OCI-LY7 (cell line): ENCODE measurements around the gene VRK3. TPM values are rescaled to one million over a fixed set of nuclear protein-coding genes. Genes with fewer than 3 reads are reported as not detected.

ENCODE experiments used
- BruUV-seq: library from RNA; stranded (reverse); fragments of 400-500 nt; replicated peaks from 2 replicates; lab custom pipeline; 2021; lab: Mats Ljungman, UMichigan
- CTCF ChIA-PET: fragments of 300-600 bp; sonication (Branson Sonifier 250); formaldehyde crosslinking; loops from one replicate; lab custom pipeline; 2022; ENCODE audit warnings: antibody characterized with exemption; ENCODE audit not compliant: unreplicated experiment; lab: Charles Lee
- POLR2A ChIA-PET: fragments of 300-600 bp; sonication (Branson Sonifier 250); formaldehyde crosslinking; loops from one replicate; lab custom pipeline; 2022; ENCODE audit warnings: antibody characterized with exemption; lab: Charles Lee
- DNase-seq: peaks from one replicate; pipeline ENCODE4 v3.0.0-alpha.2; 2015; ENCODE audit warnings: low spot score
- H2AFZ ChIP-seq: fragments of 200-600 bp; sonication (generic), shearing (Covaris generic); 2 replicates; pipeline ENCODE4 v1.6.1; 2014; ENCODE audit warnings: mild to moderate bottlenecking, antibody characterized with exemption, low read length, moderate library complexity
- H3K27ac ChIP-seq: fragments of 200-600 bp; sonication (generic); 2 replicates; pipeline ENCODE4 v1.5.1; 2014; ENCODE audit warnings: mixed run types, low read depth, mild to moderate bottlenecking, moderate library complexity, low read length, inconsistent platforms; ENCODE audit not compliant: poor library complexity, severe bottlenecking
- H3K36me3 ChIP-seq: fragments of 200-600 bp; sonication (generic); 2 replicates; pipeline ENCODE4 v1.6.1; 2014; ENCODE audit warnings: mild to moderate bottlenecking, antibody characterized with exemption, low read length, moderate library complexity, mixed read lengths; ENCODE audit not compliant: insufficient read depth
- H3K4me1 ChIP-seq: fragments of 200-600 bp; sonication (generic); 2 replicates; pipeline ENCODE4 v1.5.1; 2014; ENCODE audit warnings: mild to moderate bottlenecking, low read length; ENCODE audit not compliant: insufficient read depth, poor library complexity, severe bottlenecking
- H3K4me2 ChIP-seq: fragments of 200-600 bp; sonication (generic); 2 replicates; pipeline ENCODE4 v1.6.1; 2014; ENCODE audit warnings: mild to moderate bottlenecking, low read length
- H3K4me3 ChIP-seq: fragments of 200-600 bp; sonication (generic); 2 replicates; pipeline ENCODE4 v1.5.1; 2014; ENCODE audit warnings: mild to moderate bottlenecking, low read depth, low read length; ENCODE audit not compliant: poor library complexity, severe bottlenecking
- H3K79me2 ChIP-seq: fragments of 200-600 bp; sonication (generic); 2 replicates; pipeline ENCODE4 v1.6.1; 2016; ENCODE audit warnings: low read depth, mild to moderate bottlenecking, low read length, moderate library complexity, mixed read lengths; ENCODE audit not compliant: insufficient read depth
- H3K9me2 ChIP-seq: fragments of 200-600 bp; sonication (generic); 2 replicates; pipeline ENCODE4 v1.6.1; 2016; ENCODE audit warnings: mild to moderate bottlenecking, low read length, mixed read lengths; ENCODE audit not compliant: insufficient read depth
- H3K9me3 ChIP-seq: fragments of 200-600 bp; sonication (generic); 2 replicates; pipeline ENCODE4 v1.6.1; 2014; ENCODE audit warnings: mild to moderate bottlenecking, mixed run types, low read length, mixed read lengths
- H4K20me1 ChIP-seq: fragments of 200-600 bp; sonication (generic); 2 replicates; pipeline ENCODE4 v1.6.1; 2014; ENCODE audit warnings: mild to moderate bottlenecking, antibody characterized with exemption, low read length, moderate library complexity, mixed read lengths; ENCODE audit not compliant: insufficient read depth
- EZH2phosphoT487 ChIP-seq: fragments of 200-600 bp; sonication (generic); IDR thresholded peaks from 2 replicates; pipeline ENCODE4 v1.6.1; 2018; ENCODE audit warnings: low read depth, borderline replicate concordance, mild to moderate bottlenecking, mixed run types, antibody characterized with exemption, low read length, moderate library complexity, mixed read lengths
- intact Hi-C: fragments of 100-400 bp; cut with micrococcal nuclease; formaldehyde crosslinking; loops from one replicate; pipeline ENCODE4 v1.10.0; 2022; ENCODE audit not compliant: unreplicated experiment
- total RNA-seq, 2 experiments: library from RNA; depleted of rRNA in 1 of 2; stranded (reverse); fragments of >200 nt in 1 of 2; shearing (Covaris generic) in 1 of 2; gene quantifications; 2 replicates each; pipeline ENCODE4 v1.2.3, GENCODE V29; 2014 to 2022
- TF ChIP-seq, protein P1 (sequence below): fragments of 200-600 bp; sonication (generic); conservative IDR thresholded peaks from 2 replicates; pipeline ENCODE4 v1.5.1; 2014; ENCODE audit warnings: mild to moderate bottlenecking, antibody characterized with exemption, low read length, moderate library complexity, mixed read lengths

VRK3 gene
- total RNA-seq, 2 experiments from 2014 or later: 39.9 to 47.3 TPM

DNA sequence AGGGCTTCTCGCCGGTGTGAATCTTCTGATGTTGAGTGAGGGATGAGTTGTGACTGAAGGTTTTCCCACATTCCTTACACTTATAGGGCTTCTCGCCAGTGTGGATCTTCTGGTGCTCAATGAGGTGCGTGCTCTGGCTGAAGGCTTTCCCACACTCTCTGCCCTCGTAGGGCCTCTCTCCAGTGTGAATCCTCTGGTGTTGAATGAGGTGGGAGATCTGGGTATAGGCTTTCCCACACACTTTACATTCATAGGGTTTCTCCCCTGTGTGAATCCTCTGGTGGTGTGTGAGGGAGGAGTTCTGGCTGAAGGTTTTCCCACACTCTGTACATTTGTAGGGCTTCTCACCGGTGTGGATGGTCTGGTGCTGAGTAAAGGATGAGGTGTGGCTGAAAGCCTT is 33.9 kb upstream of the VRK3 start:
- no TSS peak for BruUV-seq
- ChIA-PET CTCF (no interaction called here), POLR2A (no interaction called here)
- Histone ChIP-seq H3K36me3 (no peaks in the 10 kb centered on the region), H4K20me1 (no peaks in the 10 kb centered on the region), H3K9me2 (no peaks in the 10 kb centered on the region), H2AFZ (no peak overlapping the region), H3K4me1 (no peaks in the 10 kb centered on the region), H3K4me2 (no peak overlapping the region), H3K9me3 (no peaks in the 10 kb centered on the region), H3K4me3 (no peak overlapping the region), H3K27ac (no peak overlapping the region), H3K79me2 (no peaks in the 10 kb centered on the region)
- intact Hi-C loops: no loop called here
- TF ChIP-seq EZH2phosphoT487: no peak
- TF ChIP-seq, protein P1, sequence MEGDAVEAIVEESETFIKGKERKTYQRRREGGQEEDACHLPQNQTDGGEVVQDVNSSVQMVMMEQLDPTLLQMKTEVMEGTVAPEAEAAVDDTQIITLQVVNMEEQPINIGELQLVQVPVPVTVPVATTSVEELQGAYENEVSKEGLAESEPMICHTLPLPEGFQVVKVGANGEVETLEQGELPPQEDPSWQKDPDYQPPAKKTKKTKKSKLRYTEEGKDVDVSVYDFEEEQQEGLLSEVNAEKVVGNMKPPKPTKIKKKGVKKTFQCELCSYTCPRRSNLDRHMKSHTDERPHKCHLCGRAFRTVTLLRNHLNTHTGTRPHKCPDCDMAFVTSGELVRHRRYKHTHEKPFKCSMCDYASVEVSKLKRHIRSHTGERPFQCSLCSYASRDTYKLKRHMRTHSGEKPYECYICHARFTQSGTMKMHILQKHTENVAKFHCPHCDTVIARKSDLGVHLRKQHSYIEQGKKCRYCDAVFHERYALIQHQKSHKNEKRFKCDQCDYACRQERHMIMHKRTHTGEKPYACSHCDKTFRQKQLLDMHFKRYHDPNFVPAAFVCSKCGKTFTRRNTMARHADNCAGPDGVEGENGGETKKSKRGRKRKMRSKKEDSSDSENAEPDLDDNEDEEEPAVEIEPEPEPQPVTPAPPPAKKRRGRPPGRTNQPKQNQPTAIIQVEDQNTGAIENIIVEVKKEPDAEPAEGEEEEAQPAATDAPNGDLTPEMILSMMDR: no peak
- DNase-seq: no peak

DNA sequence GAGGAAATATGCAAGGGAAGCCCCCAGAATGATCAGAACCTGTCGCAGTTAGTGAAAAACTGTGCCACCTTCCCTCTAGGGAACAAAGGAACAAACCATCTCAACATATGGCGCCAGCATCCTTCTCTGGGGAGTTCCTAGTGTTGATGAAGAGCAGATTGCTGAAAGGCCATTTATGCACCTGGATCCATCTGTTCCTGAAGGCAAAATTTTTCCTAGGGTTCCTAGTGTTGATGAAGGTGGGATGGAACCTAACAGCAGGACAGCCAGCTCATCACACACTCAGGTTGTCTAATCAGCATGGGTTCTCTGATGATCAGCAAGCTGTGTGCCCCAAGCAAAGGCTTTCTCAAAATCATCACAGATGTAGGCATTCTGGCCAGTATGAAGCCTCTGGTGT is 33.3 kb upstream of the VRK3 start:
- no TSS peak for BruUV-seq
- no peaks in the 10 kb centered on the region for H3K79me2 ChIP-seq
- no peaks in the 10 kb centered on the region for H4K20me1 ChIP-seq
- no peak overlapping the region for H3K27ac ChIP-seq
- ChIA-PET CTCF (no interaction called here), POLR2A (interaction anchor here (1.2 kb wide), 1 partner anchor 33 kb away, joined by 3 read pairs; the partner anchor contains the start of gene ZNF473)
- intact Hi-C loops: no loop called here
- H3K9me3 ChIP-seq: no peaks in the 10 kb centered on the region
- H3K36me3 ChIP-seq: no peaks in the 10 kb centered on the region
- H3K4me2 ChIP-seq: no peak overlapping the region
- no peak overlapping the region for H3K4me3 ChIP-seq
- TF ChIP-seq, protein P1: no peak
- no peaks in the 10 kb centered on the region for H3K4me1 ChIP-seq
- H3K9me2 ChIP-seq: no peaks in the 10 kb centered on the region
- DNase-seq: no peak
- H2AFZ ChIP-seq: no peak overlapping the region

DNA sequence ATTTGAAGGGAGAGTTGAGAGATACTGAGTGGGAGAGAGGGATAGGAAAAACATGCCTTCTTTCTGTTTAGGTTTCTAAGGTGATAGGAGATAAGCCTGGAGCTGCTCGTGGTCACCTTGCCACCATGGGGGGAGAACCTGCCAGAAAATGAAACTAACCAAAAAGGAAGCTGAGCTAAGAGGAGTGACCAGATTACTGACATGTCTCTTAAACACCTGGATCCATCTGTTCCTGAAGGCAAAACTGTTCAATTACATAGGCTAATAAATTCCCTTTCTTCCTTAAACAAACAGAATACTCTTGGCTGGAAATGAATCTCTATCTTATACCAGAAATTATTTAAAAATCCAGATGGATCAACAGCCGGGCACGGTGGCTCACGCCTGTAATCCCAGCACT is 27.9 kb upstream of the VRK3 start:
- H3K79me2 ChIP-seq: no peaks in the 10 kb centered on the region
- no peak overlapping the region for H3K27ac ChIP-seq
- DNase-seq: no peak
- no peaks in the 10 kb centered on the region for H3K9me3 ChIP-seq
- intact Hi-C loops: no loop called here
- no peaks in the 10 kb centered on the region for H4K20me1 ChIP-seq
- POLR2A ChIA-PET: no interaction called here
- no peak overlapping the region for H3K4me3 ChIP-seq
- H3K36me3 ChIP-seq: peaks cover 10% of the 10 kb centered on the region; the same call in 1 of the 2 replicates
- no peak overlapping the region for H2AFZ ChIP-seq
- peaks cover 5% of the 10 kb centered on the region for H3K4me1 ChIP-seq
- H3K4me2 ChIP-seq: no peak overlapping the region
- no TSS peak for BruUV-seq
- H3K9me2 ChIP-seq: no peaks in the 10 kb centered on the region
- TF ChIP-seq EZH2phosphoT487: no peak
- TF ChIP-seq, protein P1: no peak
- CTCF ChIA-PET: no interaction called here
